AG04450 (cell line): ENCODE measurements around the gene AMBRA1. TPM values are rescaled to one million over a fixed set of nuclear protein-coding genes. Genes with fewer than 3 reads are reported as not detected.
A peak's percentile ranks its signal among the peaks of the same experiment; 100 is the strongest.
"Not testable (repeated sequence)": the region's sequence is repeated elsewhere in the genome, so short reads cannot be mapped to it uniquely, and the experiment has no call there.

Source experiments
- CTCF ChIA-PET: fragments of 300-600, 350-600 bp; formaldehyde crosslinking; extraction: SDS; loops from one replicate; lab custom pipeline; 2022; ENCODE audit warnings: antibody characterized with exemption, inconsistent platforms; lab: Charles Lee
- POLR2A ChIA-PET: fragments of 350-600 bp; formaldehyde crosslinking; extraction: SDS; loops from one replicate; lab custom pipeline; 2021; ENCODE audit warnings: antibody characterized with exemption, inconsistent platforms; lab: Yijun Ruan, JAX
- DNase-seq: peaks from one replicate; pipeline ENCODE4 v3.0.0-alpha.2; 2011; ENCODE audit warnings: low read depth, low spot score
- H3K27ac ChIP-seq: one replicate; pipeline ENCODE4 v1.5.1; 2012; ENCODE audit warnings: low read depth, low read length, control low read depth
- H3K27me3 ChIP-seq: one replicate; pipeline ENCODE4 v1.6.0; 2012; ENCODE audit warnings: low read length; ENCODE audit not compliant: control insufficient read depth, insufficient read depth
- H3K4me3 ChIP-seq: 2 replicates; pipeline ENCODE4 v1.5.1; 2011; ENCODE audit warnings: mild to moderate bottlenecking, low read depth, low read length, control low read depth
- H3K9me3 ChIP-seq: 2 replicates; pipeline ENCODE4 v1.5.1; 2012; ENCODE audit warnings: low read length; ENCODE audit not compliant: control insufficient read depth, insufficient read depth
- CTCF ChIP-seq: IDR thresholded peaks from 2 replicates; pipeline ENCODE4 v1.5.1; 2011; ENCODE audit warnings: low read depth, low read length, control low read depth, inconsistent platforms
- polyA plus RNA-seq: library from polyadenylated mRNA; depleted of rRNA; stranded (reverse); fragments of >200 nt; gene quantifications from 2 replicates; pipeline ENCODE4 v1.2.3, GENCODE V29; 2011

Gene AMBRA1
- polyA plus RNA-seq, 1 experiment, result 12.8 TPM

GRCh38 chr11:46380340-46381047 lies 213.3 kb downstream of the AMBRA1 start:
- DNase-seq, result no peak
- Histone ChIP-seq H3K4me3 (peak overlapping the region; percentile 56), H3K9me3 (peaks cover 7% of the 10 kb centered on the region; the same call in 1 of the 2 replicates), H3K27me3 (no peaks in the 10 kb centered on the region), H3K27ac (peak overlapping the region; percentile 21)
- ChIA-PET CTCF (interaction anchor here (1.7 kb wide), 1 partner anchor 149 kb away, joined by 5 read pairs; no protein-coding TSS in a partner anchor), POLR2A (interaction anchor here (1.6 kb wide), 1 partner anchor 12 kb away, joined by 3 read pairs; no protein-coding TSS in a partner anchor)
- TF ChIP-seq CTCF, result no peak

GRCh38 chr11:46379482-46380293 lies 214.1 kb downstream of the AMBRA1 start:
- POLR2A ChIA-PET, H3K9me3 ChIP-seq, H3K27ac ChIP-seq, H3K4me3 ChIP-seq, DNase-seq, H3K27me3 ChIP-seq: not testable (repeated sequence)
- CTCF ChIA-PET, result interaction anchor here (1.7 kb wide), 1 partner anchor 150 kb away, joined by 5 read pairs; no protein-coding TSS in a partner anchor

- DNase-seq, result no peak
- Histone ChIP-seq H3K4me3 (no peak overlapping the region), H3K27me3 (no peaks in the 10 kb centered on the region), H3K27ac (no peak overlapping the region), H3K9me3 (peaks cover 4% of the 10 kb centered on the region; the same call in 1 of the 2 replicates)
- no peak for TF ChIP-seq CTCF
- POLR2A ChIA-PET, result no interaction called here
- CTCF ChIA-PET, result interaction anchor here (0.7 kb wide), 1 partner anchor 11 kb away, joined by 4 read pairs; no protein-coding TSS in a partner anchor
Measured at GRCh38 chr11:46378811-46379481, 214.9 kb downstream of the AMBRA1 start.

GRCh38 chr11:46378296-46378695 lies 215.5 kb downstream of the AMBRA1 start:
- H3K9me3 ChIP-seq, result peaks cover 4% of the 10 kb centered on the region; the same call in 1 of the 2 replicates
- no peaks in the 10 kb centered on the region for H3K27me3 ChIP-seq
- CTCF ChIA-PET, result interaction anchor here (0.7 kb wide), 1 partner anchor 10 kb away, joined by 4 read pairs; no protein-coding TSS in a partner anchor
- no peak for TF ChIP-seq CTCF
- H3K4me3 ChIP-seq, result no peak overlapping the region
- DNase-seq, result no peak
- POLR2A ChIA-PET, result no interaction called here
- no peak overlapping the region for H3K27ac ChIP-seq

GRCh38 chr11:46377831-46378230 lies 216.0 kb downstream of the AMBRA1 start:
- H3K9me3 ChIP-seq, result peaks cover 4% of the 10 kb centered on the region; the same call in 1 of the 2 replicates
- ChIA-PET POLR2A (no interaction called here), CTCF (no interaction called here)
- H3K27me3 ChIP-seq, result no peaks in the 10 kb centered on the region
- no peak overlapping the region for H3K4me3 ChIP-seq
- DNase-seq, result no peak
- H3K27ac ChIP-seq, result no peak overlapping the region
- no peak for TF ChIP-seq CTCF
